HepG2 (cell line): ENCODE measurements around the gene NRAP. TPM values are rescaled to one million over a fixed set of nuclear protein-coding genes. Genes with fewer than 3 reads are reported as not detected.

Experiments
- ATAC-seq: fragments of 200-7000 bp; cut with Tn5 transposase; 3 replicates; pipeline ENCODE4 v1.9.1; 2020; ENCODE audit warnings: mild to moderate bottlenecking, moderate library complexity
- BruUV-seq: library from RNA; stranded (reverse); fragments of 400-500 nt; replicated peaks from 2 replicates; lab custom pipeline; 2021; lab: Mats Ljungman, UMichigan
- CTCF ChIA-PET: fragments of 300-600 bp; formaldehyde crosslinking; extraction: SDS; loops from one replicate; lab custom pipeline; 2021; ENCODE audit warnings: low total read pairs, inconsistent platforms, low intra/inter-chr PET ratio; lab: Yijun Ruan, JAX
- POLR2A ChIA-PET: fragments of 350-600 bp; sonication (Branson Sonifier 250); formaldehyde crosslinking; loops from one replicate; lab custom pipeline; 2020; ENCODE audit warnings: antibody characterized with exemption, inconsistent platforms; lab: Yijun Ruan, JAX
- DNase-seq: peaks from one replicate; pipeline ENCODE4 v3.0.0-alpha.2; 2015; ENCODE audit warnings: low spot score
- FAIRE-seq: peaks from 3 replicates; lab custom pipeline; 2011; peaks lifted over from hg19 to GRCh38; lab: Jason Lieb, UNC
- H2AFZ ChIP-seq: one replicate; pipeline ENCODE4 v1.6.1; 2011; ENCODE audit warnings: low read length, inconsistent platforms
- H3K27ac ChIP-seq: fragments of 300-600 bp; 3 replicates; pipeline ENCODE4 v1.8.0; 2011; ENCODE audit warnings: mixed run types, mild to moderate bottlenecking, mixed read lengths, low read length, inconsistent platforms; ENCODE audit not compliant: insufficient read depth; ENCODE audit errors: extremely low read length
- H3K27me3 ChIP-seq, 2 experiments: fragments of 200-600 bp in 1 of 2; 2 replicates in 1 of 2; 3 replicates in 1 of 2; pipeline versions ENCODE4 v1.6.0 to v1.8.0; 2011; ENCODE audit warnings: low read length in 2 of 2, mild to moderate bottlenecking in 2 of 2, moderate library complexity in 2 of 2, inconsistent platforms in 1 of 2; ENCODE audit not compliant: insufficient read depth in 2 of 2, control insufficient read depth in 1 of 2
- H3K36me3 ChIP-seq, 2 experiments: fragments of 200-600 bp in 1 of 2; replicated peaks in 1 of 2; 2 replicates in 1 of 2; 3 replicates in 1 of 2; pipeline versions ENCODE4 v1.5.1 to v1.8.0; 2011; ENCODE audit warnings: low read length in 2 of 2, inconsistent platforms in 1 of 2; ENCODE audit not compliant: insufficient read depth in 2 of 2, control insufficient read depth in 1 of 2
- H3K4me1 ChIP-seq: 2 replicates; pipeline ENCODE4 v1.5.1; 2012; ENCODE audit warnings: low read length, inconsistent platforms; ENCODE audit not compliant: insufficient read depth
- H3K4me2 ChIP-seq: 2 replicates; pipeline ENCODE4 v1.6.0; 2011; ENCODE audit warnings: low read depth, low read length, inconsistent platforms
- H3K4me3 ChIP-seq, 3 experiments: fragments of 200-600 bp in 1 of 3; sonication (generic), shearing (Covaris generic) in 1 of 3; replicated peaks in 1 of 3; 2 replicates each; pipeline ENCODE4 v1.5.1; 2011 to 2016; ENCODE audit warnings: low read length in 3 of 3, inconsistent platforms in 2 of 3, low read depth in 2 of 3, mild to moderate bottlenecking in 2 of 3, control low read depth in 1 of 3, mixed read lengths in 1 of 3; ENCODE audit not compliant: insufficient read depth in 1 of 3
- H3K79me2 ChIP-seq: one replicate; pipeline ENCODE4 v1.6.1; 2011; ENCODE audit warnings: low read length, inconsistent platforms; ENCODE audit not compliant: insufficient read depth
- H3K9ac ChIP-seq: 2 replicates; pipeline ENCODE4 v1.6.0; 2011; ENCODE audit warnings: mild to moderate bottlenecking, low read depth, low read length, inconsistent platforms; ENCODE audit not compliant: insufficient read depth
- H3K9me3 ChIP-seq: 2 replicates; pipeline ENCODE4 v1.5.1; 2012; ENCODE audit warnings: mild to moderate bottlenecking, low read length
- H4K20me1 ChIP-seq: 2 replicates; pipeline ENCODE4 v1.6.0; 2011; ENCODE audit warnings: inconsistent platforms, mild to moderate bottlenecking, low read length, moderate library complexity; ENCODE audit not compliant: insufficient read depth
- FOSL2 ChIP-seq: sonication (generic); formaldehyde crosslinking; IDR thresholded peaks from 2 replicates; pipeline ENCODE4 v1.4.0; 2020; ENCODE audit warnings: missing genetic modification reagents
- RARG ChIP-seq: sonication (generic); formaldehyde crosslinking; IDR thresholded peaks from 2 replicates; pipeline ENCODE4 v1.4.0; 2020; ENCODE audit warnings: low read depth, mild to moderate bottlenecking, missing genetic modification reagents
- SALL1 ChIP-seq: sonication (generic); formaldehyde crosslinking; IDR thresholded peaks from 2 replicates; pipeline ENCODE4 v1.8.0; 2022; ENCODE audit warnings: mild to moderate bottlenecking, missing genetic modification reagents
- ZNF607 ChIP-seq: sonication (generic); formaldehyde crosslinking; IDR thresholded peaks from 2 replicates; pipeline ENCODE4 v1.5.1; 2020; ENCODE audit warnings: missing genetic modification reagents, mild to moderate bottlenecking, borderline replicate concordance
- ZUFSP ChIP-seq: sonication (generic); formaldehyde crosslinking; IDR thresholded peaks from 2 replicates; pipeline ENCODE4 v1.9.0; 2021; ENCODE audit warnings: missing genetic modification reagents, mild to moderate bottlenecking, borderline replicate concordance
- ZZZ3 ChIP-seq: sonication (generic); formaldehyde crosslinking; IDR thresholded peaks from 2 replicates; pipeline ENCODE4 v1.4.0; 2020; ENCODE audit warnings: missing genetic modification reagents, mild to moderate bottlenecking, borderline replicate concordance
- WGBS: methylation state at CpG from one replicate; pipeline ENCODE4 v1.1.6; 2017; ENCODE audit warnings: low lambda C conversion rate; 5-methylcytosine and 5-hydroxymethylcytosine counted together
- in situ Hi-C: cut with HindIII; loops from 2 replicates; pipeline ENCODE4 v1.10.0; 2017; ENCODE audit warnings: low pct_unique_long_range_greater_than_20kb; ENCODE audit not compliant: extremely low pct_ligation_motif_present
- intact Hi-C: fragments of 100-400 bp; cut with micrococcal nuclease; formaldehyde crosslinking; loops from one replicate; pipeline ENCODE4 v1.10.0; 2022; ENCODE audit not compliant: unreplicated experiment
- polyA plus RNA-seq, 8 experiments: library from polyadenylated mRNA; depleted of rRNA in 3 of 8; stranded (reverse) in 7 of 8; unstranded in 1 of 8; fragments of >200 nt; fragmentation: Illumina TruSeq in 4 of 8; extraction: Trizol in 4 of 8; gene quantifications; 2 replicates each; pipeline versions ENCODE4 v1.2.1 to v1.2.3, GENCODE V29; 2011 to 2016; ENCODE audit warnings: low read depth in 4 of 8, missing spikeins in 1 of 8, mixed read lengths in 1 of 8; ENCODE audit not compliant: insufficient read depth in 1 of 8
- total RNA-seq, 5 experiments: library from RNA; depleted of rRNA; stranded (reverse); fragments of >200 nt; fragmentation: Illumina TruSeq; extraction: Trizol; gene quantifications; 2 replicates each; pipeline ENCODE4 v1.2.3, GENCODE V29; 2016; ENCODE audit warnings: low read depth in 1 of 5

NRAP gene
- total and polyA plus RNA-seq, 2 of the 13 experiments (the other 11 are each of a cell fraction or from before 2014, with no cell fraction given) = not detected

DNA sequence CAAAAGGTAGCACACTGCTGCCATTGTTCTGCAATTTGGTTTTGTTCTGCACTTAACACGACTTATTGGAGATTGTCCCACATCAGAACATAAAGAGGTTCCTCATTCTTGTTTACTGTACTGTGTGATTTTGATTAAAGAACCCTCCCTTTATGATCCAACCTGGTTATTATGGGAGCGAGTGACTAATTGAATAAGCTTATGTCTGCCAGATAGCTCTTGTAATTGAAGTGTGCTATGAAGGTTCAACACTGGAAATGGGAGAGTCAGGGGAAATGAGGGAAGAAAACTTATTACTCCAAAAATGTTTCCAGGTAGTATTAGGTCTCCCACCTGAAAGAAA, 49.8 kb upstream of the NRAP start:
- Histone ChIP-seq H3K27me3 (no peaks in the 10 kb centered on the region), H3K4me2 (no peak overlapping the region), H3K9ac (no peak overlapping the region), H2AFZ (no peak overlapping the region), H3K9me3 (no peaks in the 10 kb centered on the region), H3K4me3 (no peak overlapping the region), H3K36me3 (peaks cover 3% of the 10 kb centered on the region in 2 experiments; a peak in 3 of 5 replicates), H3K4me1 (no peaks in the 10 kb centered on the region), H3K27ac (no peak overlapping the region), H4K20me1 (no peaks in the 10 kb centered on the region), H3K79me2 (no peaks in the 10 kb centered on the region)
- ATAC-seq (no peak), DNase-seq (no peak), FAIRE-seq (no peak)
- in situ Hi-C loops = no loop called here
- WGBS = 96% methylated on average over 2 of the region's 2 CpGs
- TF ChIP-seq FOSL2 (CRISPR knock-in tag) = no peak
- no peak for TF ChIP-seq ZNF607 (CRISPR knock-in tag)
- TF ChIP-seq RARG (CRISPR knock-in tag) = no peak
- no peak for TF ChIP-seq SALL1 (CRISPR knock-in tag)
- no peak for TF ChIP-seq ZZZ3
- TF ChIP-seq ZUFSP (CRISPR knock-in tag) = no peak
- ChIA-PET POLR2A (no interaction called here), CTCF (no interaction called here)
- BruUV-seq = no TSS peak
- intact Hi-C loops = no loop called here
